ENCODE measurements around the gene DCAF7. TPM values are rescaled to one million over a fixed set of nuclear protein-coding genes. Genes with fewer than 3 reads are reported as not detected.

DCAF7 gene
- total and polyA plus RNA-seq, 7 donors = 10.6 to 30.2 (median 25.1) TPM

DNA sequence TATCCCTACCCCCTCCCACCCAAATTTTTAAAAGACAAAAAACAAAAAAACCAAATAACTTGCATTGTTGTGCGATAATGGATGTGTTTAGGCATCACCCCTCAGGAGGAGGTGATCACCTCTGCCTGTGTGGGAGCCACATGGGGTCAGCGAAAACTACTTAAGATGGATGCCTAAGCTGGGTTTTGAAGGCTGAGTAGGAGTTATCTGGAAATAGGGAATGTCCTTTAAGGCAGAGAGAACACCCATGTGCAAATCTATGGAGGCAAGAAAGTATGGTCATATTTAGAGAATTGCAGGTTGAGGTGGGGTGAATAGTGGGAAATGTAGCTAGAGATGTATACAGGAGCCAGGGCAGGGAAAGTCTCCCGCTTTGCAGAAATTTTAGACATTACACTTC is 44.9 kb downstream of the DCAF7 start:
- H3K9me3 ChIP-seq = no peaks in the 10 kb centered on the region
- intact Hi-C loops (cut with DNase I) = loop anchor here in 1 of 2 donors (5.0 kb wide), 1 partner anchor 43 kb away; the partner anchor contains the start of gene DCAF7
- H3K27ac ChIP-seq = no peak overlapping the region
- ATAC-seq (no peak), DNase-seq (no peak)
- peaks cover 2% of the 10 kb centered on the region for H3K4me1 ChIP-seq
- TF ChIP-seq, protein P1, sequence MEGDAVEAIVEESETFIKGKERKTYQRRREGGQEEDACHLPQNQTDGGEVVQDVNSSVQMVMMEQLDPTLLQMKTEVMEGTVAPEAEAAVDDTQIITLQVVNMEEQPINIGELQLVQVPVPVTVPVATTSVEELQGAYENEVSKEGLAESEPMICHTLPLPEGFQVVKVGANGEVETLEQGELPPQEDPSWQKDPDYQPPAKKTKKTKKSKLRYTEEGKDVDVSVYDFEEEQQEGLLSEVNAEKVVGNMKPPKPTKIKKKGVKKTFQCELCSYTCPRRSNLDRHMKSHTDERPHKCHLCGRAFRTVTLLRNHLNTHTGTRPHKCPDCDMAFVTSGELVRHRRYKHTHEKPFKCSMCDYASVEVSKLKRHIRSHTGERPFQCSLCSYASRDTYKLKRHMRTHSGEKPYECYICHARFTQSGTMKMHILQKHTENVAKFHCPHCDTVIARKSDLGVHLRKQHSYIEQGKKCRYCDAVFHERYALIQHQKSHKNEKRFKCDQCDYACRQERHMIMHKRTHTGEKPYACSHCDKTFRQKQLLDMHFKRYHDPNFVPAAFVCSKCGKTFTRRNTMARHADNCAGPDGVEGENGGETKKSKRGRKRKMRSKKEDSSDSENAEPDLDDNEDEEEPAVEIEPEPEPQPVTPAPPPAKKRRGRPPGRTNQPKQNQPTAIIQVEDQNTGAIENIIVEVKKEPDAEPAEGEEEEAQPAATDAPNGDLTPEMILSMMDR (IDR thresholded peaks at IDR 0.05) = no peak
- no peak overlapping the region for H3K4me3 ChIP-seq
- 95 to 98% (median 97%) methylated on average over 3 of the region's 3 CpGs for WGBS, 3 donors
- peaks cover 0 to 35% of the 10 kb centered on the region in 2 donors for H3K36me3 ChIP-seq (ENCODE audit: insufficient read depth in 1 of 2, low read depth in 1 of 2)
- H3K27me3 ChIP-seq (ENCODE audit: insufficient read depth in 3 of 3, low read length in 2 of 3) = no peaks in the 10 kb centered on the region

DNA sequence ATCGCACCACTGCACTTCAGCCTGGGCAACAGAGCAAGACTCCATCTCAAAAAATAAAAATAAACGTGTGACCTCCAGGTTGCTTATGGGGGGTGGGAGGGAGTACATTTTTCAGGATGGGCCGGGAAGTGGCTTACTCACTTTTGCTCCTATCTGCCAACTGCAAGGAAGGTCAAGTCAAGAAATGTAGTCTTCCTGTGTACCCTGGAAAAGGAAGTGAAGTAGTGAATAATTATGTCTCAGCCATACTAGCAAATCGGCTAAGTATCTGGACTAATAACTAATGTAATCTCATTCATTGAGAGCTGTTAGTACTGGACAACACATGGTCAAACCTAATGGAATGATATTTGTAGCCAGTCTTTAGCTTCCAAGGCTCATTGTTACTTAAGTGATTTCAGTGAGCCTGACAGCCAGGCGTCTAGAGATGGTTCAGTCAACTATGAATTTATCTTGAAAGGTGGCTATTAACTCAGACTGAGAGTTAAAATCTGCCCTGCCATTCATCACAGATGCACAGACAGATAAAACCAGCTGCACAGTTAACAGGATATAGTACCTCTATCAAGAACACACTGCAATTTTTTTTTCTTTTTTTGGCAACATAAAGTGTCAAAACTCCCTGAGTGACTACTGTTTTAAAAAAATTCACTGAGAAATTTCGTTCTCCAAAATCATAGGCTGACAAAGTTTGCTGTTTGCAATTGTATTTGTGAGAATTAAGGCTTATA is 46.7 kb downstream of the DCAF7 start:
- H3K27me3 ChIP-seq (ENCODE audit: insufficient read depth in 3 of 3, low read length in 2 of 3) = no peaks in the 10 kb centered on the region
- intact Hi-C loops (cut with DNase I) = loop anchor here in 1 of 2 donors (5.0 kb wide), 1 partner anchor 45 kb away; the partner anchor contains the start of gene DCAF7
- 60 to 69% (median 69%) methylated on average over 6 of the region's 6 CpGs for WGBS, 3 donors
- TF ChIP-seq, protein P1 (IDR thresholded peaks at IDR 0.05) = no peak
- no peak for ATAC-seq
- no peak overlapping the region for H3K27ac ChIP-seq
- H3K9me3 ChIP-seq = no peaks in the 10 kb centered on the region
- DNase-seq = no peak
- H3K4me3 ChIP-seq = no peak overlapping the region
- peaks cover 10% of the 10 kb centered on the region for H3K4me1 ChIP-seq
- peaks cover 0 to 16% of the 10 kb centered on the region in 2 donors for H3K36me3 ChIP-seq (ENCODE audit: insufficient read depth in 1 of 2, low read depth in 1 of 2)

DNA sequence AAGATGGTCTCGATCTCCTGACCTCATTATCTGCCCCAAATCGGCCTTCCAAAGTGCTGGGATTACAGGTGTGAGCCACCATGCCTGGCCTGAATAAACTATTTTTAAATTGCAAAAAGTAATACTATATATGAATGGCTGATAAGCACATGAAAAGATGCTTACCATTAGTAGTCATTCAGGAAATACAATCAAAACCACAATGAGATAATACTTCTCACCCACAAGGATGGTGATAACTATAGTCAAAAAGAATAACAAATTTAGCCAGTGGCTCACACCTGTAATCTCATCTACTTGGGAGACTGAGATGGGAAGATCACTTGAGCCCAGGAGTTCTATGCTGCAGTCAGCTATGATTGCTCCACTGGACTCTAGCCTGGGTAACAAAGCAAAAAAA is 48.0 kb downstream of the DCAF7 start:
- TF ChIP-seq, protein P1 (IDR thresholded peaks at IDR 0.05) = no peak
- no peaks in the 10 kb centered on the region for H3K9me3 ChIP-seq
- WGBS, 3 donors = 87 to 97% (median 90%) methylated on average over 2 of the region's 2 CpGs

DNA sequence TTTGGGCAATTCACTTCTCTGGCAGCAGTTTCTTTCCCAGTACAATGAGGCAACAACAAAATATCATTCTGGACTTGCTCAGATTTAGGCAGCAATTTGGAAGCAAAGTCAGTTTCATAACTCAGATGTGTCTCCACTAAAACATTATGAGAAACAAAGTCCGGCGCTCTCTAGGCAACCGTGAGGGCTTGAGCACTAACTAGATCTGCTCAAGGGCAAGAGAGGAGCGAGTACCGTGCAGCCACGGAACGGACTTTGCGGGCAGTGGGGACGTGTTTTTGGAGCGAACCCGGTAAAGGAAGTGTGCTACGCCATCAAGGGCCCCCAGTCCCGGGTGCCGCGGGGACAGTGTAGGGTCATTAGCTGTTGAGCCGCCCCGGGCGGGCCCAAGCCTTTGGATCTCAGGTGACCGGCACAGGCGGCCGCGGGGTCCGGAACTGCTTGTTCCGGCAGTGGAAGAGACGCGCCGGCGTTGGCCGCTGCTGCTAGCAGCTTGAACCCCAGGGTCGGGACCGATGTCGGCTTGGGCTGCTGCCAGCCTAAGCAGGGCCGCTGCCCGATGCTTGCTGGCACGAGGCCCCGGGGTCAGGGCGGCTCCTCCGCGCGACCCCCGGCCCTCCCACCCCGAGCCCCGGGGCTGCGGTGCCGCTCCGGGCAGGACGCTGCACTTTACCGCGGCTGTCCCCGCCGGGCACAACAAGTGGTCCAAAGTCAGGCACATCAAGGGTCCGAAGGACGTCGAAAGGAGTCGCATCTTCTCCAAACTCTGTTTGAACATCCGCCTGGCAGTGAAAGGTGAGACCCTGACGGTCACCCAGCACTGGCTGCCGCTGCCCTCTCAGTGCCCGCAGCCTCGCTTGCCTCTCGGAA is 50.5 kb downstream of the DCAF7 start, which contains the start of gene TACO1:
TSS of gene TACO1 (plus strand) at position 327 of the 870 bp plus-strand sequence. CDS start at position 516, 189 bp downstream.
- ATAC-seq (peak; percentile 96 to 97 (median 97)), DNase-seq (peak; percentile 84 to 90)
- Histone ChIP-seq H3K27me3 (ENCODE audit: insufficient read depth in 3 of 3, low read length in 2 of 3) (no peaks in the 10 kb centered on the region), H3K9me3 (no peaks in the 10 kb centered on the region), H3K4me3 (peak within 1 kb of the TSS; percentile 98), H3K4me1 (peaks cover 10% of the 10 kb centered on the region), H3K36me3 (ENCODE audit: insufficient read depth in 1 of 2, low read depth in 1 of 2) (peaks cover 10 to 32% of the 10 kb centered on the region in 2 donors), H3K27ac (peak within 1 kb of the TSS; percentile 94)
- 0 to 1% (median 1%) methylated on average over 58 to 61 of the region's 61 CpGs for WGBS, 3 donors
- intact Hi-C loops (cut with DNase I) = loop anchor here in 1 of 2 donors (5.0 kb wide), 1 partner anchor 154 kb away; the partner anchor contains the start of gene CYB561
- TF ChIP-seq, protein P1 (IDR thresholded peaks at IDR 0.05) = no peak

More for the DNA sequence above, 48.0 kb downstream of the DCAF7 start:
- Histone ChIP-seq H3K4me1 (peaks cover 10% of the 10 kb centered on the region), H3K4me3 (no peak overlapping the region), H3K27me3 (ENCODE audit: insufficient read depth in 3 of 3, low read length in 2 of 3) (no peaks in the 10 kb centered on the region), H3K36me3 (ENCODE audit: insufficient read depth in 1 of 2, low read depth in 1 of 2) (peaks cover 0 to 14% of the 10 kb centered on the region in 2 donors), H3K27ac (no peak overlapping the region)
- DNase-seq (no peak), ATAC-seq (no peak)
- intact Hi-C loops (cut with DNase I) = loop anchor here in 1 of 2 donors (5.0 kb wide), 1 partner anchor 46 kb away; the partner anchor contains the start of gene DCAF7
